H1 (cell line): ENCODE measurements around the gene CACNA1G. TPM values are rescaled to one million over a fixed set of nuclear protein-coding genes. Genes with fewer than 3 reads are reported as not detected.

Experiments used
- CBX8 ChIP-seq: fragments of 300-800, 300-1000 bp; sonication (generic); IDR thresholded peaks from 2 replicates; pipeline ENCODE4 v1.7.1; 2016; ENCODE audit warnings: low read depth, low read length, borderline replicate concordance
- CEBPB ChIP-seq: IDR thresholded peaks from 2 replicates; pipeline ENCODE4 v1.6.1; 2012; ENCODE audit warnings: low read depth, low read length
- CREB1 ChIP-seq: IDR thresholded peaks from 2 replicates; pipeline ENCODE4 v1.6.1; 2012; ENCODE audit warnings: inconsistent platforms
- EP300 ChIP-seq, 2 experiments: IDR thresholded peaks; 1 replicate in 1 of 2; 2 replicates in 1 of 2; pipeline ENCODE4 v1.6.1; 2011 to 2012; ENCODE audit warnings: low read depth in 2 of 2, low read length in 2 of 2, mild to moderate bottlenecking in 2 of 2, borderline replicate concordance in 1 of 2, inconsistent platforms in 1 of 2, moderate library complexity in 1 of 2
- HDAC2 ChIP-seq, 2 experiments: fragments of 300-600 bp in 1 of 2; sonication (generic) in 1 of 2; IDR thresholded peaks; 2 replicates each; pipeline ENCODE4 v1.6.1; 2011 to 2012; ENCODE audit warnings: low read depth in 2 of 2, low read length in 2 of 2, mild to moderate bottlenecking in 2 of 2, moderate library complexity in 2 of 2, borderline replicate concordance in 1 of 2, inconsistent platforms in 1 of 2
- HDAC6 ChIP-seq: IDR thresholded peaks from one replicate; pipeline ENCODE4 v1.7.1; 2012; ENCODE audit warnings: low read depth, mild to moderate bottlenecking, inconsistent platforms, low read length, moderate library complexity
- MAFK ChIP-seq: IDR thresholded peaks from 2 replicates; pipeline ENCODE4 v1.6.1; 2012; ENCODE audit warnings: low read depth, mild to moderate bottlenecking, improper control_type of control experiment, low read length
- SIN3A ChIP-seq, 2 experiments: IDR thresholded peaks in 1 of 2; conservative IDR thresholded peaks in 1 of 2; 2 replicates each; pipeline ENCODE4 v1.6.1; 2011 to 2012; ENCODE audit warnings: low read length in 2 of 2, improper control_type of control experiment in 1 of 2, low read depth in 1 of 2, mild to moderate bottlenecking in 1 of 2
- TCF12 ChIP-seq: IDR thresholded peaks from 2 replicates; pipeline ENCODE4 v1.6.1; 2011; ENCODE audit warnings: low read depth, mild to moderate bottlenecking, low read length
- polyA plus RNA-seq, 7 experiments: library from polyadenylated mRNA; depleted of rRNA in 3 of 7; stranded (reverse) in 5 of 7; unstranded in 2 of 7; fragments of >200 nt in 5 of 7; fragments of 200-250 nt in 2 of 7; gene quantifications; 1 replicate in 5 of 7; 2 replicates in 1 of 7; 4 replicates in 1 of 7; pipeline versions ENCODE4 v1.2.1 to v1.2.3, GENCODE V29; 2011 to 2013; ENCODE audit warnings: missing spikeins in 2 of 7, mixed read lengths in 2 of 7
- total RNA-seq: library from RNA; stranded (reverse); fragmentation: NEBNext Ultra II Directional; extraction: Animal tissue kit (Norgen Biotek cat#: 25700); gene quantifications from 2 replicates; pipeline ENCODE4 v1.2.1, GENCODE V29; 2021
- TF ChIP-seq, protein P1 (sequence below): fragments of 300-600 bp; sonication (generic); IDR thresholded peaks from 2 replicates; pipeline ENCODE4 v1.7.1; 2012; ENCODE audit warnings: low read length, moderate library complexity, mild to moderate bottlenecking, inconsistent platforms; ENCODE audit not compliant: insufficient replicate concordance

CACNA1G gene
- total and polyA plus RNA-seq, 2 of the 8 experiments (the other 6 are each of a cell fraction or from before 2014, with no cell fraction given) = 2.9 to 4.9 TPM

DNA sequence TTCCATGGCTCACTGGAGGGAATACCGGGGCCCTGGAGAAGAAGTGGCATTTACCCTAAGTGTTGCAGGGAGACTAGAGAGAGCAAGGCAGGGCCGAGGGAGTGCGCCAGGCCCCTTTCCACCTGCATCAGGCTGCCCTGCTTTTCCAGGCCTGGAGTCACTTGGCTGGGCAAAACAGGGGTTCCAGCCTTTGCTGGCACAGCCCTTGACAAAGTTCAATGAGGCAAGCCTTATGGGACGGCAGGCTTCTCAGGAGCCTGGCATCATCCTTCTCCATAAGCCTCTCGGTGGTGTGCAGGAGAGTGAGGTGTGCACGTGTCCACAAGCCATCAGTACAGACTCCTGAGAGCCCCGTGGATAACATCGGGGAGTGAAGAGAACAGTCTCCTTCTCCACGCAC is 27.1 kb downstream of the CACNA1G start (continued):
- TF ChIP-seq, protein P1, sequence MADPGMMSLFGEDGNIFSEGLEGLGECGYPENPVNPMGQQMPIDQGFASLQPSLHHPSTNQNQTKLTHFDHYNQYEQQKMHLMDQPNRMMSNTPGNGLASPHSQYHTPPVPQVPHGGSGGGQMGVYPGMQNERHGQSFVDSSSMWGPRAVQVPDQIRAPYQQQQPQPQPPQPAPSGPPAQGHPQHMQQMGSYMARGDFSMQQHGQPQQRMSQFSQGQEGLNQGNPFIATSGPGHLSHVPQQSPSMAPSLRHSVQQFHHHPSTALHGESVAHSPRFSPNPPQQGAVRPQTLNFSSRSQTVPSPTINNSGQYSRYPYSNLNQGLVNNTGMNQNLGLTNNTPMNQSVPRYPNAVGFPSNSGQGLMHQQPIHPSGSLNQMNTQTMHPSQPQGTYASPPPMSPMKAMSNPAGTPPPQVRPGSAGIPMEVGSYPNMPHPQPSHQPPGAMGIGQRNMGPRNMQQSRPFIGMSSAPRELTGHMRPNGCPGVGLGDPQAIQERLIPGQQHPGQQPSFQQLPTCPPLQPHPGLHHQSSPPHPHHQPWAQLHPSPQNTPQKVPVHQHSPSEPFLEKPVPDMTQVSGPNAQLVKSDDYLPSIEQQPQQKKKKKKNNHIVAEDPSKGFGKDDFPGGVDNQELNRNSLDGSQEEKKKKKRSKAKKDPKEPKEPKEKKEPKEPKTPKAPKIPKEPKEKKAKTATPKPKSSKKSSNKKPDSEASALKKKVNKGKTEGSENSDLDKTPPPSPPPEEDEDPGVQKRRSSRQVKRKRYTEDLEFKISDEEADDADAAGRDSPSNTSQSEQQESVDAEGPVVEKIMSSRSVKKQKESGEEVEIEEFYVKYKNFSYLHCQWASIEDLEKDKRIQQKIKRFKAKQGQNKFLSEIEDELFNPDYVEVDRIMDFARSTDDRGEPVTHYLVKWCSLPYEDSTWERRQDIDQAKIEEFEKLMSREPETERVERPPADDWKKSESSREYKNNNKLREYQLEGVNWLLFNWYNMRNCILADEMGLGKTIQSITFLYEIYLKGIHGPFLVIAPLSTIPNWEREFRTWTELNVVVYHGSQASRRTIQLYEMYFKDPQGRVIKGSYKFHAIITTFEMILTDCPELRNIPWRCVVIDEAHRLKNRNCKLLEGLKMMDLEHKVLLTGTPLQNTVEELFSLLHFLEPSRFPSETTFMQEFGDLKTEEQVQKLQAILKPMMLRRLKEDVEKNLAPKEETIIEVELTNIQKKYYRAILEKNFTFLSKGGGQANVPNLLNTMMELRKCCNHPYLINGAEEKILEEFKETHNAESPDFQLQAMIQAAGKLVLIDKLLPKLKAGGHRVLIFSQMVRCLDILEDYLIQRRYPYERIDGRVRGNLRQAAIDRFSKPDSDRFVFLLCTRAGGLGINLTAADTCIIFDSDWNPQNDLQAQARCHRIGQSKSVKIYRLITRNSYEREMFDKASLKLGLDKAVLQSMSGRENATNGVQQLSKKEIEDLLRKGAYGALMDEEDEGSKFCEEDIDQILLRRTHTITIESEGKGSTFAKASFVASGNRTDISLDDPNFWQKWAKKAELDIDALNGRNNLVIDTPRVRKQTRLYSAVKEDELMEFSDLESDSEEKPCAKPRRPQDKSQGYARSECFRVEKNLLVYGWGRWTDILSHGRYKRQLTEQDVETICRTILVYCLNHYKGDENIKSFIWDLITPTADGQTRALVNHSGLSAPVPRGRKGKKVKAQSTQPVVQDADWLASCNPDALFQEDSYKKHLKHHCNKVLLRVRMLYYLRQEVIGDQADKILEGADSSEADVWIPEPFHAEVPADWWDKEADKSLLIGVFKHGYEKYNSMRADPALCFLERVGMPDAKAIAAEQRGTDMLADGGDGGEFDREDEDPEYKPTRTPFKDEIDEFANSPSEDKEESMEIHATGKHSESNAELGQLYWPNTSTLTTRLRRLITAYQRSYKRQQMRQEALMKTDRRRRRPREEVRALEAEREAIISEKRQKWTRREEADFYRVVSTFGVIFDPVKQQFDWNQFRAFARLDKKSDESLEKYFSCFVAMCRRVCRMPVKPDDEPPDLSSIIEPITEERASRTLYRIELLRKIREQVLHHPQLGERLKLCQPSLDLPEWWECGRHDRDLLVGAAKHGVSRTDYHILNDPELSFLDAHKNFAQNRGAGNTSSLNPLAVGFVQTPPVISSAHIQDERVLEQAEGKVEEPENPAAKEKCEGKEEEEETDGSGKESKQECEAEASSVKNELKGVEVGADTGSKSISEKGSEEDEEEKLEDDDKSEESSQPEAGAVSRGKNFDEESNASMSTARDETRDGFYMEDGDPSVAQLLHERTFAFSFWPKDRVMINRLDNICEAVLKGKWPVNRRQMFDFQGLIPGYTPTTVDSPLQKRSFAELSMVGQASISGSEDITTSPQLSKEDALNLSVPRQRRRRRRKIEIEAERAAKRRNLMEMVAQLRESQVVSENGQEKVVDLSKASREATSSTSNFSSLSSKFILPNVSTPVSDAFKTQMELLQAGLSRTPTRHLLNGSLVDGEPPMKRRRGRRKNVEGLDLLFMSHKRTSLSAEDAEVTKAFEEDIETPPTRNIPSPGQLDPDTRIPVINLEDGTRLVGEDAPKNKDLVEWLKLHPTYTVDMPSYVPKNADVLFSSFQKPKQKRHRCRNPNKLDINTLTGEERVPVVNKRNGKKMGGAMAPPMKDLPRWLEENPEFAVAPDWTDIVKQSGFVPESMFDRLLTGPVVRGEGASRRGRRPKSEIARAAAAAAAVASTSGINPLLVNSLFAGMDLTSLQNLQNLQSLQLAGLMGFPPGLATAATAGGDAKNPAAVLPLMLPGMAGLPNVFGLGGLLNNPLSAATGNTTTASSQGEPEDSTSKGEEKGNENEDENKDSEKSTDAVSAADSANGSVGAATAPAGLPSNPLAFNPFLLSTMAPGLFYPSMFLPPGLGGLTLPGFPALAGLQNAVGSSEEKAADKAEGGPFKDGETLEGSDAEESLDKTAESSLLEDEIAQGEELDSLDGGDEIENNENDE = no peak
- TF ChIP-seq MAFK = no peak
- TF ChIP-seq HDAC6 = no peak
- no peak for TF ChIP-seq CREB1
- no peak for TF ChIP-seq TCF12
- no peak for TF ChIP-seq EP300 (IDR thresholded peaks at IDR 0.05; ENCODE audit: borderline replicate concordance in 1 of 2, low read depth in 2 of 2, low read length in 2 of 2)
- TF ChIP-seq CEBPB = no peak
- no peak for TF ChIP-seq CBX8
- no peak for TF ChIP-seq HDAC2 (IDR thresholded peaks at IDR 0.05; ENCODE audit: borderline replicate concordance in 1 of 2, low read depth in 2 of 2, low read length in 2 of 2)
- no peak for TF ChIP-seq SIN3A (conservative IDR thresholded peaks at IDR 0.05 in 1 of 2, IDR thresholded peaks at IDR 0.05 in 1 of 2; ENCODE audit: low read depth in 1 of 2, low read length in 2 of 2)
- TF ChIP-seq, all 59 proteins: peak for 0
